Fibroblast of mammary gland (primary cell): Measurements from ENCODE around the gene ZNF433.
A peak's percentile ranks its signal among the peaks of the same experiment; 100 is the strongest.

ENCODE experiments used
- DNase-seq: peaks from one replicate; pipeline ENCODE4 v3.0.0-alpha.2; 2010; ENCODE audit warnings: low read depth
- H3K4me3 ChIP-seq: 2 replicates; pipeline ENCODE4 v1.5.1; 2011; ENCODE audit warnings: low read depth, mild to moderate bottlenecking, low read length, moderate library complexity; ENCODE audit not compliant: control insufficient read depth
- CTCF ChIP-seq: conservative IDR thresholded peaks from 2 replicates; pipeline ENCODE4 v1.5.1; 2011; ENCODE audit warnings: low read depth, low read length, inconsistent platforms; ENCODE audit not compliant: control insufficient read depth, insufficient read depth

ZNF433 gene

DNA sequence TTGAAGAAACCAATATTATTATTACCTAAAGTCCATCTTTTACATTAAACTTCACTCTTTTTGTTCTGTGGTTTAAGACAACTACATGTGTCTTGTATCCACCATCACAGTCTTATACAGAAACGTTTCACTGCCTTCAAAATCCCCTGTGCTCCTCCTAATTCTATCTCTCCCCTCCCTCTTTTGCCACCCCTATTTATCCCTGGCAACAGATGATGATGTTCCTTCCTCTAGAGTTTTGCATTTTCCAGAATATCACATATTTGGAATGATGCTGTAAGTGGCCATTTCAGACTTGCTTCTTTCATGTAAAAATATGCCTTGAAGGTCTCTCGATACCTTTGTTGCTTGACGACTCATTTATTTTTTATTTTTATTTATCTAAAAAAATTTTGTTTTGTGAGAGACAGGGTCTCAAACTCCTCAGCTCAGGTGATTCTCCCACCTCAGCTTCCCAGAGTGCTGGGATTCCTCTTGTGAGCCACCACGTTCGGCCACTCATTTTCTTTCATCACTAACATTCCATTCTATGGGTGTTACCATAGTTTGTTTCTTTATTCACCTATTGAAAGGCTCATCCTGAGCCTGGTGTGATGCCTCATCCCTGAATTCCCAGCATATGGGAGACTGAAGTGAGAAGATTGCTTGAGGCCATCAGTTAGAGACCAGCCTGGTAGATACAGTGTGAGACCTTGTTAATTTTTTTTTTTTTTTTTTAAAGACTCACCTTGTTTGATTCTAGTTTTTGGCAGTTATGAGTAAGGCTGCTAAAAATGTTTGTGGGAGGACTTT is 62.3 kb downstream of the ZNF433 start:
- H3K4me3 ChIP-seq: no peak overlapping the region
- no peak for DNase-seq
- no peak for TF ChIP-seq CTCF

DNA sequence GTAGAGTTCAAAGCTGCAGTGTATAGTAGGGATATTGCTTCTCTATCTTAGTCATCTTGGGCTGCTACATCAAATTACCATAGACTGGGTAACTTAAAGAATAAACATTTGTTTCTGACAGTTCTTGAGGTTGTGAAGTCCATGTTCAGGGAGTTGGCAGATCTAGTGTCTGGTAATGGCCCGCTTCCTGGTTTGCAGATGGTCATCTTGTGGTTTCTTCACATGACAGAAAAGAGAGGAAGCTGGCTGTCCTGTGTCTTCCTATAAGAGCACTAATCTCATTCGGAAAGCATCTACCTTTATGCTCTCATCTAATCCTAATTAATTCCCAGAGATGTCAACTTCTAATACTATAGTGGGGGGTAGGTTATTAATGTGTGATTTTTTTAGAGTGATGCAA is 64.4 kb downstream of the ZNF433 start:
- H3K4me3 ChIP-seq: no peak overlapping the region
- no peak for TF ChIP-seq CTCF
- DNase-seq: no peak

DNA sequence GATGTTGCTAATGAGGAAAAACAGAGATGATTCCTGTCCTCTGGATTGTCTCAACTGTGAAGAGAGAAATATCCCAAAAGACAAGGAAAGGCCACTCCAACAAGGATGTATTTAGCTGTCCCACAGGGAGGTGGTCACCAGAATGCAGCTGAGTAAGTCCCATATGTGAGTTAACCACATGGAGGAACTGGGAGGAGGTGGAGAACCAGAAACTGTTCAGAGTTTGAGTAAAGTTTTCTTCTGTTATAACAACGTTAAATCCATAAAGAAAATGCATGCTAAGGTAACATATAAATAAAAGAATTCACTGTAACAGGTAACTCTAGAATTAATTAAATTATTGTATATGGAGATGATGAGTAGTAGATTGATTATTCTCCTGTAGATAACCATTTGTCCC is 65.3 kb downstream of the ZNF433 start:
- no peak for TF ChIP-seq CTCF
- no peak overlapping the region for H3K4me3 ChIP-seq
- DNase-seq: no peak

- peak within 1 kb of the TSS; percentile 69 for H3K4me3 ChIP-seq
- peak; percentile 63 for DNase-seq
- TF ChIP-seq CTCF: no peak
Observed at GRCh38 chr19:11964858-11965645, 70.4 kb downstream of the ZNF433 start, which contains the start of gene ZNF763. Gene ZNF763, plus strand, starts transcription at chr19:11965040. Its CDS starts 169 bp downstream, at chr19:11965209.
